HL-60 (cell line): ENCODE data around the gene SGTB.
"Not testable (repeated sequence)": the region's sequence is repeated elsewhere in the genome, so short reads cannot be mapped to it uniquely, and the experiment has no call there.

ENCODE experiments used
- DNase-seq, 2 experiments: peaks; one replicate each; pipeline ENCODE4 v3.0.0-alpha.2; 2010 to 2020; ENCODE audit warnings: low read depth in 1 of 2, low spot score in 1 of 2
- H3K27ac ChIP-seq: fragments of 250-450 bp; sonication (Bioruptor Pico); replicated peaks from 2 replicates; pipeline ENCODE4 v1.5.1; 2020; ENCODE audit warnings: mild to moderate bottlenecking, moderate library complexity
- H3K27me3 ChIP-seq: fragments of 250-450 bp; sonication (Bioruptor Pico); 2 replicates; pipeline ENCODE4 v1.5.1; 2021; ENCODE audit warnings: mild to moderate bottlenecking, moderate library complexity; ENCODE audit not compliant: insufficient read depth, poor library complexity, severe bottlenecking
- H3K4me3 ChIP-seq: replicated peaks from 2 replicates; pipeline ENCODE4 v1.5.1; 2011; ENCODE audit warnings: mild to moderate bottlenecking, control low read depth, low read length; ENCODE audit not compliant: insufficient read depth
- CTCF ChIP-seq: IDR thresholded peaks from one replicate; pipeline ENCODE4 v1.5.1; 2011; ENCODE audit warnings: low read length, control low read depth, inconsistent platforms; ENCODE audit not compliant: insufficient read depth
- GABPA ChIP-seq: IDR thresholded peaks from 2 replicates; pipeline ENCODE4 v1.6.1; 2012; ENCODE audit warnings: low read depth
- POLR2AphosphoS5 ChIP-seq: IDR thresholded peaks from 2 replicates; pipeline ENCODE4 v1.6.1; 2012; ENCODE audit warnings: low read depth
- REST ChIP-seq: IDR thresholded peaks from 2 replicates; pipeline ENCODE4 v1.6.1; 2012; ENCODE audit warnings: low read depth; ENCODE audit not compliant: insufficient replicate concordance
- SPI1 ChIP-seq: IDR thresholded peaks from 2 replicates; pipeline ENCODE4 v1.6.1; 2012; ENCODE audit warnings: low read depth, mild to moderate bottlenecking, borderline replicate concordance

SGTB gene

GRCh38 chr5:65734196-65734775 is 12.4 kb upstream of the SGTB start:
- H3K27ac ChIP-seq, H3K4me3 ChIP-seq, DNase-seq, H3K27me3 ChIP-seq: not testable (repeated sequence)

GRCh38 chr5:65732046-65732445 is 10.1 kb upstream of the SGTB start:
- H3K27ac ChIP-seq, H3K27me3 ChIP-seq, DNase-seq: not testable (repeated sequence)

GRCh38 chr5:65730910-65731309 is 9.0 kb upstream of the SGTB start:
- Histone ChIP-seq H3K4me3 (no peak overlapping the region), H3K27me3 (no peaks in the 10 kb centered on the region), H3K27ac (no peak overlapping the region)
- TF ChIP-seq POLR2AphosphoS5: no peak
- no peak for TF ChIP-seq SPI1
- no peak for TF ChIP-seq REST
- TF ChIP-seq GABPA: no peak
- no peak for TF ChIP-seq CTCF
- no peak for DNase-seq

More at GRCh38 chr5:65732046-65732445, 10.1 kb upstream of the SGTB start:
- not testable (repeated sequence) for H3K4me3 ChIP-seq

GRCh38 chr5:65728218-65728617 is 6.3 kb upstream of the SGTB start:
- Histone ChIP-seq H3K4me3 (no peak overlapping the region), H3K27me3 (no peaks in the 10 kb centered on the region), H3K27ac (no peak overlapping the region)
- DNase-seq: no peak
- TF ChIP-seq SPI1 (no peak), REST (no peak), GABPA (no peak), POLR2AphosphoS5 (no peak), CTCF (no peak)

- Histone ChIP-seq H3K27ac (no peak overlapping the region), H3K27me3 (no peaks in the 10 kb centered on the region), H3K4me3 (no peak overlapping the region)
- TF ChIP-seq POLR2AphosphoS5 (no peak), SPI1 (no peak), GABPA (no peak), CTCF (no peak), REST (no peak)
- DNase-seq: no peak
These were observed 5.7 kb upstream of the SGTB start for GRCh38 chr5:65727491-65728156.
